ENCODE measurements around the gene CTBP2.

GRCh38 chr10:125201108-125201524, 40.8 kb upstream of the CTBP2 start:
- TF ChIP-seq MXD4 (CRISPR knock-in tag; IDR thresholded peaks at IDR 0.05; ENCODE audit: borderline replicate concordance) (no peak), NFYB (CRISPR knock-in tag; conservative IDR thresholded peaks at IDR 0.05; ENCODE audit: low read depth) (no peak), ATF3 (CRISPR knock-in tag; conservative IDR thresholded peaks at IDR 0.05) (no peak), ZNF138 (CRISPR knock-in tag; conservative IDR thresholded peaks at IDR 0.05) (no peak), CTCF (IDR thresholded peaks at IDR 0.05) (no peak), PREB (CRISPR knock-in tag; IDR thresholded peaks at IDR 0.05; ENCODE audit: borderline replicate concordance) (no peak), NR2C2 (CRISPR knock-in tag; IDR thresholded peaks at IDR 0.05) (no peak), NFE2L1 (CRISPR knock-in tag; IDR thresholded peaks at IDR 0.05) (no peak)

Data from WTC11 (cell line).